ENCODE data around the gene RPS25. TPM values are rescaled to one million over a fixed set of nuclear protein-coding genes. Genes with fewer than 3 reads are reported as not detected.

The RPS25 gene
- 2,936 TPM for polyA plus RNA-seq (2013, experiment 1 of 2)
- 2,849 TPM for polyA plus RNA-seq (2013, experiment 2 of 2)

- peak within 1 kb of the TSS; percentile 98 for H3K9ac ChIP-seq (ENCODE audit: low read length)
- peak within 1 kb of the TSS; percentile 91 for H3K27ac ChIP-seq (ENCODE audit: low read depth, low read length)
- no peak within 1 kb of the TSS for H2AK5ac ChIP-seq (ENCODE audit: low read length)
- peaks cover 7% of the 10 kb centered on the region for H3K79me1 ChIP-seq (ENCODE audit: low read length)
- no peaks in the 10 kb centered on the region for H3K27me3 ChIP-seq (ENCODE audit: insufficient read depth, low read length, poor library complexity)
- H3K4ac ChIP-seq (ENCODE audit: low read depth, low read length) = peak within 1 kb of the TSS; percentile 88
- peak within 1 kb of the TSS; percentile 99 for H4K8ac ChIP-seq (ENCODE audit: low read depth, low read length)
- DNase-seq = peak; percentile 99
- WGBS (ENCODE audit: extremely low coverage, insufficient coverage, low lambda C conversion rate) = no CpG with 5 or more reads among the region's 63 CpGs
- H2BK5ac ChIP-seq (ENCODE audit: low read length) = peak within 1 kb of the TSS; percentile 49
- peaks cover 41% of the 10 kb centered on the region for H3K79me2 ChIP-seq (ENCODE audit: control insufficient read depth, insufficient read depth, low read length)
- H3K18ac ChIP-seq (ENCODE audit: low read length) = peak within 1 kb of the TSS; percentile 86
- no peak within 1 kb of the TSS for H2BK15ac ChIP-seq (replicated peaks; ENCODE audit: low read depth)
- H4K5ac ChIP-seq (ENCODE audit: low read length) = no peak within 1 kb of the TSS
- H3K23ac ChIP-seq (ENCODE audit: low read length) = peak within 1 kb of the TSS; percentile 97
- peaks cover 4% of the 10 kb centered on the region for H3K4me1 ChIP-seq (ENCODE audit: control insufficient read depth, low read depth, low read length)
- peak within 1 kb of the TSS; percentile 99 for H3K4me3 ChIP-seq (ENCODE audit: low read length)
- peak within 1 kb of the TSS; percentile 62 for H3K4me2 ChIP-seq (ENCODE audit: low read length)
- peaks cover 12% of the 10 kb centered on the region for H3K36me3 ChIP-seq (ENCODE audit: control insufficient read depth, insufficient read depth, low read length)
- H3K56ac ChIP-seq (ENCODE audit: low read length) = peak within 1 kb of the TSS; percentile 99
- H2BK120ac ChIP-seq (ENCODE audit: low read depth, low read length) = peak within 1 kb of the TSS; percentile 47
These were observed at the start of gene RPS25, which contains the start of gene TRAPPC4 for GRCh38 chr11:119018074-119018938. Gene RPS25, minus strand, starts transcription at chr11:119018343. Its CDS starts 59 bp downstream, at chr11:119018284. Gene TRAPPC4, plus strand, starts transcription at chr11:119018766. Its CDS starts 30 bp downstream, at chr11:119018796.

GRCh38 chr11:119067371-119068222 is 49.5 kb upstream of the RPS25 start, which contains the start of gene VPS11:
Gene VPS11, plus strand, starts transcription at chr11:119067818. Its CDS starts 6 bp downstream, at chr11:119067824.
- WGBS (ENCODE audit: extremely low coverage, insufficient coverage, low lambda C conversion rate) = no CpG with 5 or more reads among the region's 49 CpGs
- peak within 1 kb of the TSS; percentile 88 for H3K56ac ChIP-seq (ENCODE audit: low read length)
- peak; percentile 97 for DNase-seq

GRCh38 chr11:119065369-119065768 is 47.2 kb upstream of the RPS25 start:
- Histone ChIP-seq H4K8ac (ENCODE audit: low read depth, low read length) (no peak overlapping the region), H3K56ac (ENCODE audit: low read length) (no peak overlapping the region), H3K9ac (ENCODE audit: low read length) (no peak overlapping the region), H3K27ac (ENCODE audit: low read depth, low read length) (no peak overlapping the region), H3K4ac (ENCODE audit: low read depth, low read length) (no peak overlapping the region), H2AK5ac (ENCODE audit: low read length) (no peak overlapping the region), H2BK15ac (replicated peaks; ENCODE audit: low read depth) (no peak overlapping the region), H3K36me3 (ENCODE audit: control insufficient read depth, insufficient read depth, low read length) (no peaks in the 10 kb centered on the region), H3K27me3 (ENCODE audit: insufficient read depth, low read length, poor library complexity) (no peaks in the 10 kb centered on the region), H3K79me2 (ENCODE audit: control insufficient read depth, insufficient read depth, low read length) (peaks cover 4% of the 10 kb centered on the region), H3K4me1 (ENCODE audit: control insufficient read depth, low read depth, low read length) (no peaks in the 10 kb centered on the region), H3K23ac (ENCODE audit: low read length) (no peak overlapping the region), H3K4me2 (ENCODE audit: low read length) (no peak overlapping the region), H2BK5ac (ENCODE audit: low read length) (no peak overlapping the region), H3K18ac (ENCODE audit: low read length) (no peak overlapping the region), H4K5ac (ENCODE audit: low read length) (no peak overlapping the region), H2BK120ac (ENCODE audit: low read depth, low read length) (no peak overlapping the region), H3K79me1 (ENCODE audit: low read length) (peaks cover 4% of the 10 kb centered on the region), H3K4me3 (ENCODE audit: low read length) (no peak overlapping the region)
- no CpG with 5 or more reads among the region's 4 CpGs for WGBS (ENCODE audit: extremely low coverage, insufficient coverage, low lambda C conversion rate)
- peak; percentile 68 for DNase-seq

More at GRCh38 chr11:119067371-119068222, 49.5 kb upstream of the RPS25 start, which contains the start of gene VPS11:
- Histone ChIP-seq H3K36me3 (ENCODE audit: control insufficient read depth, insufficient read depth, low read length) (peaks cover 2% of the 10 kb centered on the region), H3K18ac (ENCODE audit: low read length) (no peak within 1 kb of the TSS), H3K79me2 (ENCODE audit: control insufficient read depth, insufficient read depth, low read length) (peaks cover 4% of the 10 kb centered on the region), H3K4ac (ENCODE audit: low read depth, low read length) (peak within 1 kb of the TSS; percentile 11), H3K27me3 (ENCODE audit: insufficient read depth, low read length, poor library complexity) (no peaks in the 10 kb centered on the region), H4K5ac (ENCODE audit: low read length) (peak within 1 kb of the TSS; percentile 81), H3K4me2 (ENCODE audit: low read length) (peak within 1 kb of the TSS; percentile 86), H4K8ac (ENCODE audit: low read depth, low read length) (peak within 1 kb of the TSS; percentile 100), H3K23ac (ENCODE audit: low read length) (no peak within 1 kb of the TSS), H3K4me1 (ENCODE audit: control insufficient read depth, low read depth, low read length) (no peaks in the 10 kb centered on the region), H3K9ac (ENCODE audit: low read length) (peak within 1 kb of the TSS; percentile 82), H2AK5ac (ENCODE audit: low read length) (no peak within 1 kb of the TSS), H2BK15ac (replicated peaks; ENCODE audit: low read depth) (no peak within 1 kb of the TSS), H2BK5ac (ENCODE audit: low read length) (no peak within 1 kb of the TSS), H2BK120ac (ENCODE audit: low read depth, low read length) (no peak within 1 kb of the TSS), H3K4me3 (ENCODE audit: low read length) (peak within 1 kb of the TSS; percentile 78), H3K79me1 (ENCODE audit: low read length) (peaks cover 4% of the 10 kb centered on the region), H3K27ac (ENCODE audit: low read depth, low read length) (no peak within 1 kb of the TSS)

GRCh38 chr11:119062779-119063178 is 44.6 kb upstream of the RPS25 start:
- no peak overlapping the region for H2BK5ac ChIP-seq (ENCODE audit: low read length)
- H3K4ac ChIP-seq (ENCODE audit: low read depth, low read length) = no peak overlapping the region
- WGBS (ENCODE audit: extremely low coverage, insufficient coverage, low lambda C conversion rate) = no CpG with 5 or more reads among the region's 5 CpGs
- no peaks in the 10 kb centered on the region for H3K36me3 ChIP-seq (ENCODE audit: control insufficient read depth, insufficient read depth, low read length)
- H2AK5ac ChIP-seq (ENCODE audit: low read length) = no peak overlapping the region
- no peak overlapping the region for H3K4me2 ChIP-seq (ENCODE audit: low read length)
- H2BK120ac ChIP-seq (ENCODE audit: low read depth, low read length) = no peak overlapping the region
- no peak overlapping the region for H3K56ac ChIP-seq (ENCODE audit: low read length)
- H3K27ac ChIP-seq (ENCODE audit: low read depth, low read length) = no peak overlapping the region
- H3K27me3 ChIP-seq (ENCODE audit: insufficient read depth, low read length, poor library complexity) = no peaks in the 10 kb centered on the region
- no peak overlapping the region for H3K9ac ChIP-seq (ENCODE audit: low read length)
- H3K18ac ChIP-seq (ENCODE audit: low read length) = no peak overlapping the region
- H3K79me1 ChIP-seq (ENCODE audit: low read length) = no peaks in the 10 kb centered on the region
- H3K79me2 ChIP-seq (ENCODE audit: control insufficient read depth, insufficient read depth, low read length) = no peaks in the 10 kb centered on the region
- H3K23ac ChIP-seq (ENCODE audit: low read length) = no peak overlapping the region
- H4K5ac ChIP-seq (ENCODE audit: low read length) = no peak overlapping the region
- no peaks in the 10 kb centered on the region for H3K4me1 ChIP-seq (ENCODE audit: control insufficient read depth, low read depth, low read length)
- no peak for DNase-seq
- no peak overlapping the region for H2BK15ac ChIP-seq (replicated peaks; ENCODE audit: low read depth)
- H3K4me3 ChIP-seq (ENCODE audit: low read length) = no peak overlapping the region
- H4K8ac ChIP-seq (ENCODE audit: low read depth, low read length) = no peak overlapping the region

GRCh38 chr11:119061256-119061655 is 43.1 kb upstream of the RPS25 start:
- Histone ChIP-seq H3K4ac (ENCODE audit: low read depth, low read length) (no peak overlapping the region), H3K18ac (ENCODE audit: low read length) (no peak overlapping the region), H3K4me1 (ENCODE audit: control insufficient read depth, low read depth, low read length) (no peaks in the 10 kb centered on the region), H3K23ac (ENCODE audit: low read length) (no peak overlapping the region), H4K8ac (ENCODE audit: low read depth, low read length) (no peak overlapping the region), H3K9ac (ENCODE audit: low read length) (no peak overlapping the region), H4K5ac (ENCODE audit: low read length) (no peak overlapping the region), H3K27ac (ENCODE audit: low read depth, low read length) (no peak overlapping the region), H2BK15ac (replicated peaks; ENCODE audit: low read depth) (no peak overlapping the region), H3K56ac (ENCODE audit: low read length) (no peak overlapping the region), H2BK120ac (ENCODE audit: low read depth, low read length) (no peak overlapping the region), H3K4me2 (ENCODE audit: low read length) (no peak overlapping the region), H2BK5ac (ENCODE audit: low read length) (no peak overlapping the region), H3K4me3 (ENCODE audit: low read length) (no peak overlapping the region), H3K79me1 (ENCODE audit: low read length) (peaks cover 2% of the 10 kb centered on the region), H3K79me2 (ENCODE audit: control insufficient read depth, insufficient read depth, low read length) (peaks cover 4% of the 10 kb centered on the region), H3K27me3 (ENCODE audit: insufficient read depth, low read length, poor library complexity) (no peaks in the 10 kb centered on the region), H2AK5ac (ENCODE audit: low read length) (no peak overlapping the region), H3K36me3 (ENCODE audit: control insufficient read depth, insufficient read depth, low read length) (no peaks in the 10 kb centered on the region)
- WGBS (ENCODE audit: extremely low coverage, insufficient coverage, low lambda C conversion rate) = no CpG with 5 or more reads among the region's 3 CpGs
- no peak for DNase-seq
